Progenitor cell of endocrine pancreas (in vitro differentiated cells): ENCODE results near the gene SYTL4. TPM values are rescaled to one million over a fixed set of nuclear protein-coding genes. Genes with fewer than 3 reads are reported as not detected.

Source experiments
- DNase-seq: peaks from one replicate; pipeline ENCODE4 v3.0.0; 2021; ENCODE audit warnings: low spot score; ENCODE audit not compliant: unreplicated experiment
- H3K27ac Mint-ChIP-seq: 2 replicates; pipeline ENCODE4 v1.8.0; 2021; ENCODE audit warnings: mild to moderate bottlenecking, moderate library complexity, mixed read lengths
- H3K27me3 Mint-ChIP-seq: 2 replicates; pipeline ENCODE4 v1.8.0; 2021; ENCODE audit warnings: mixed read lengths
- H3K36me3 Mint-ChIP-seq: 2 replicates; pipeline ENCODE4 v1.8.0; 2022; ENCODE audit warnings: mixed read lengths; ENCODE audit not compliant: insufficient read depth
- H3K4me1 Mint-ChIP-seq: 2 replicates; pipeline ENCODE4 v1.8.0; 2021; ENCODE audit warnings: low read depth, mixed read lengths
- H3K4me3 Mint-ChIP-seq: 2 replicates; pipeline ENCODE4 v1.8.0; 2021; ENCODE audit warnings: low read depth, mild to moderate bottlenecking, moderate library complexity, mixed read lengths
- H3K9me3 Mint-ChIP-seq: 2 replicates; pipeline ENCODE4 v1.8.0; 2021; ENCODE audit warnings: low read depth, mixed read lengths
- total RNA-seq: library from RNA; stranded (reverse); gene quantifications from 2 replicates; pipeline ENCODE4 v1.2.1, GENCODE V29; 2021
- TF ChIP-seq, protein P1 (sequence below): fragments of 200-600 bp; sonication (generic); IDR thresholded peaks from one replicate; pipeline ENCODE4 v1.5.0; 2021; ENCODE audit warnings: antibody characterized with exemption, mild to moderate bottlenecking; ENCODE audit not compliant: unreplicated experiment

The SYTL4 gene
- total RNA-seq, 1 donor from 2014 or later, result 1.8 TPM

GRCh38 chrX:100673397-100673953 lies 58.4 kb downstream of the SYTL4 start:
- H3K4me3 Mint-ChIP-seq, result no peak overlapping the region
- peaks cover 5% of the 10 kb centered on the region for H3K9me3 Mint-ChIP-seq
- H3K27ac Mint-ChIP-seq, result no peak overlapping the region
- no peaks in the 10 kb centered on the region for H3K27me3 Mint-ChIP-seq
- peaks cover under 1% of the 10 kb centered on the region for H3K4me1 Mint-ChIP-seq
- TF ChIP-seq, protein P1, sequence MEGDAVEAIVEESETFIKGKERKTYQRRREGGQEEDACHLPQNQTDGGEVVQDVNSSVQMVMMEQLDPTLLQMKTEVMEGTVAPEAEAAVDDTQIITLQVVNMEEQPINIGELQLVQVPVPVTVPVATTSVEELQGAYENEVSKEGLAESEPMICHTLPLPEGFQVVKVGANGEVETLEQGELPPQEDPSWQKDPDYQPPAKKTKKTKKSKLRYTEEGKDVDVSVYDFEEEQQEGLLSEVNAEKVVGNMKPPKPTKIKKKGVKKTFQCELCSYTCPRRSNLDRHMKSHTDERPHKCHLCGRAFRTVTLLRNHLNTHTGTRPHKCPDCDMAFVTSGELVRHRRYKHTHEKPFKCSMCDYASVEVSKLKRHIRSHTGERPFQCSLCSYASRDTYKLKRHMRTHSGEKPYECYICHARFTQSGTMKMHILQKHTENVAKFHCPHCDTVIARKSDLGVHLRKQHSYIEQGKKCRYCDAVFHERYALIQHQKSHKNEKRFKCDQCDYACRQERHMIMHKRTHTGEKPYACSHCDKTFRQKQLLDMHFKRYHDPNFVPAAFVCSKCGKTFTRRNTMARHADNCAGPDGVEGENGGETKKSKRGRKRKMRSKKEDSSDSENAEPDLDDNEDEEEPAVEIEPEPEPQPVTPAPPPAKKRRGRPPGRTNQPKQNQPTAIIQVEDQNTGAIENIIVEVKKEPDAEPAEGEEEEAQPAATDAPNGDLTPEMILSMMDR, result no peak
- no peak for DNase-seq
- H3K36me3 Mint-ChIP-seq, result no peaks in the 10 kb centered on the region

GRCh38 chrX:100672966-100673365 lies 59.0 kb downstream of the SYTL4 start:
- H3K9me3 Mint-ChIP-seq, result peaks cover 5% of the 10 kb centered on the region
- H3K4me1 Mint-ChIP-seq, result peaks cover 3% of the 10 kb centered on the region
- no peaks in the 10 kb centered on the region for H3K36me3 Mint-ChIP-seq
- H3K27ac Mint-ChIP-seq, result no peak overlapping the region
- no peaks in the 10 kb centered on the region for H3K27me3 Mint-ChIP-seq
- DNase-seq, result no peak
- no peak overlapping the region for H3K4me3 Mint-ChIP-seq
- TF ChIP-seq, protein P1, result no peak

GRCh38 chrX:100663642-100664041 lies 68.3 kb downstream of the SYTL4 start:
- Mint-ChIP-seq H3K4me1 (peaks cover 3% of the 10 kb centered on the region), H3K9me3 (peaks cover 11% of the 10 kb centered on the region), H3K36me3 (no peaks in the 10 kb centered on the region), H3K27me3 (no peaks in the 10 kb centered on the region), H3K27ac (no peak overlapping the region), H3K4me3 (no peak overlapping the region)
- no peak for DNase-seq
- TF ChIP-seq, protein P1, result no peak

GRCh38 chrX:100662796-100663195 lies 69.1 kb downstream of the SYTL4 start:
- H3K9me3 Mint-ChIP-seq, result peaks cover 14% of the 10 kb centered on the region
- TF ChIP-seq, protein P1, result no peak
- H3K27me3 Mint-ChIP-seq, result no peaks in the 10 kb centered on the region
- no peak for DNase-seq
- no peak overlapping the region for H3K4me3 Mint-ChIP-seq
- H3K36me3 Mint-ChIP-seq, result no peaks in the 10 kb centered on the region
- H3K4me1 Mint-ChIP-seq, result no peaks in the 10 kb centered on the region
- no peak overlapping the region for H3K27ac Mint-ChIP-seq

GRCh38 chrX:100662170-100662569 lies 69.8 kb downstream of the SYTL4 start:
- H3K9me3 Mint-ChIP-seq, result peaks cover 12% of the 10 kb centered on the region
- TF ChIP-seq, protein P1, result no peak
- DNase-seq, result no peak

More at GRCh38 chrX:100662170-100662569, 69.8 kb downstream of the SYTL4 start:
- Mint-ChIP-seq H3K36me3 (no peaks in the 10 kb centered on the region), H3K27ac (no peak overlapping the region), H3K4me1 (no peaks in the 10 kb centered on the region), H3K4me3 (no peak overlapping the region), H3K27me3 (no peaks in the 10 kb centered on the region)
